HPDE6-E6E7 (cell line): ENCODE measurements around the gene NEMP2.
"Not testable (repeated sequence)": the region's sequence is repeated elsewhere in the genome, so short reads cannot be mapped to it uniquely, and the experiment has no call there.

ENCODE experiments used
- DNase-seq: peaks from one replicate; pipeline ENCODE4 v3.0.0; 2011; ENCODE audit warnings: missing footprints; ENCODE audit errors: extremely low spot score

The NEMP2 gene

GRCh38 chr2:190490502-190490901 is 44.0 kb downstream of the NEMP2 start:
- DNase-seq = no peak

- no peak for DNase-seq
Observed at GRCh38 chr2:190489475-190489874, 45.0 kb downstream of the NEMP2 start.

GRCh38 chr2:190488516-190489233 is 45.8 kb downstream of the NEMP2 start:
- no peak for DNase-seq

- no peak for DNase-seq
Observed at GRCh38 chr2:190486037-190486623, 48.4 kb downstream of the NEMP2 start.

- no peak for DNase-seq
Observed at GRCh38 chr2:190482451-190482850, 52.1 kb downstream of the NEMP2 start.

GRCh38 chr2:190481339-190481738 is 53.2 kb downstream of the NEMP2 start:
- no peak for DNase-seq

GRCh38 chr2:190478572-190479195 is 55.8 kb downstream of the NEMP2 start:
- DNase-seq = no peak

GRCh38 chr2:190477661-190478454 is 56.7 kb downstream of the NEMP2 start:
- DNase-seq = no peak

GRCh38 chr2:190470256-190470826 is 64.2 kb downstream of the NEMP2 start:
- DNase-seq = no peak

GRCh38 chr2:190469771-190470170 is 64.8 kb downstream of the NEMP2 start:
- DNase-seq = peak; percentile 85

GRCh38 chr2:190468814-190469569 is 65.5 kb downstream of the NEMP2 start:
- peak; percentile 67 for DNase-seq

GRCh38 chr2:190468354-190468753 is 66.2 kb downstream of the NEMP2 start:
- DNase-seq = not testable (repeated sequence)

- DNase-seq = no peak
Observed at GRCh38 chr2:190467575-190468083, 66.9 kb downstream of the NEMP2 start.

GRCh38 chr2:190466819-190467446 is 67.6 kb downstream of the NEMP2 start:
- DNase-seq = no peak

GRCh38 chr2:190465060-190465459 is 69.5 kb downstream of the NEMP2 start:
- DNase-seq = no peak

GRCh38 chr2:190462611-190463010 is 71.9 kb downstream of the NEMP2 start:
- no peak for DNase-seq

- DNase-seq = no peak
Observed at GRCh38 chr2:190462181-190462580, 72.3 kb downstream of the NEMP2 start.

GRCh38 chr2:190460487-190460886 is 74.0 kb downstream of the NEMP2 start:
- no peak for DNase-seq

GRCh38 chr2:190459881-190460280 is 74.6 kb downstream of the NEMP2 start:
- DNase-seq = no peak

GRCh38 chr2:190458352-190459107 is 76.0 kb downstream of the NEMP2 start:
- DNase-seq = no peak
